GM23338 (cell line): ENCODE data around the gene MIEN1. TPM values are rescaled to one million over a fixed set of nuclear protein-coding genes. Genes with fewer than 3 reads are reported as not detected.

ENCODE experiments used
- ATAC-seq: fragments of 200-7000 bp; cut with Tn5 transposase; 3 replicates; pipeline ENCODE4 v1.9.1; 2020
- DNase-seq: peaks from one replicate; pipeline ENCODE4 v3.0.0-alpha.2; 2015; ENCODE audit warnings: low spot score
- H2AFZ ChIP-seq: fragments of 200-600 bp; sonication (generic); 2 replicates; pipeline ENCODE4 v1.8.0; 2016; ENCODE audit warnings: antibody characterized with exemption, mild to moderate bottlenecking, moderate library complexity
- H3F3A ChIP-seq: fragments of 200-600 bp; sonication (generic); replicated peaks from 2 replicates; pipeline ENCODE4 v1.8.0; 2017; ENCODE audit warnings: antibody characterized with exemption, mixed run types, low read depth
- H3K27ac ChIP-seq: fragments of 200-600 bp; sonication (generic); 2 replicates; pipeline ENCODE4 v1.6.1; 2016; ENCODE audit warnings: low read depth
- H3K27me3 ChIP-seq: fragments of 200-600 bp; sonication (generic); 2 replicates; pipeline ENCODE4 v1.8.0; 2016; ENCODE audit warnings: mild to moderate bottlenecking, mixed run types, moderate library complexity; ENCODE audit not compliant: insufficient read depth
- H3K36me3 ChIP-seq: fragments of 200-600 bp; sonication (generic); 2 replicates; pipeline ENCODE4 v1.8.0; 2016; ENCODE audit warnings: mild to moderate bottlenecking; ENCODE audit not compliant: insufficient read depth
- H3K4me1 ChIP-seq: fragments of 200-600 bp; sonication (generic); 2 replicates; pipeline ENCODE4 v1.8.0; 2016; ENCODE audit warnings: mild to moderate bottlenecking, moderate library complexity; ENCODE audit not compliant: insufficient read depth
- H3K4me2 ChIP-seq: fragments of 200-600 bp; sonication (generic); 2 replicates; pipeline ENCODE4 v1.7.1; 2017; ENCODE audit warnings: mixed run types
- H3K4me3 ChIP-seq: fragments of 200-600 bp; sonication (generic); 2 replicates; pipeline ENCODE4 v1.6.1; 2016; ENCODE audit warnings: mixed run types
- H3K79me2 ChIP-seq: fragments of 200-600 bp; sonication (generic); replicated peaks from 2 replicates; pipeline ENCODE4 v1.8.0; 2017; ENCODE audit warnings: mild to moderate bottlenecking; ENCODE audit not compliant: insufficient read depth
- H3K9me2 ChIP-seq: fragments of 200-600 bp; sonication (generic); 2 replicates; pipeline ENCODE4 v1.8.0; 2017; ENCODE audit not compliant: insufficient read depth
- H4K20me1 ChIP-seq: fragments of 200-600 bp; sonication (generic); replicated peaks from 2 replicates; pipeline ENCODE4 v1.8.0; 2017; ENCODE audit warnings: mild to moderate bottlenecking; ENCODE audit not compliant: insufficient read depth
- H3K27ac Mint-ChIP-seq: 2 replicates; pipeline ENCODE4 v1.8.0; 2020; ENCODE audit warnings: inconsistent platforms, mild to moderate bottlenecking, moderate library complexity, mixed read lengths
- H3K27me3 Mint-ChIP-seq: 3 replicates; pipeline ENCODE4 v1.8.0; 2022; ENCODE audit warnings: low read depth, mild to moderate bottlenecking, moderate library complexity, mixed read lengths, inconsistent platforms; ENCODE audit not compliant: insufficient read depth, poor library complexity
- H3K36me3 Mint-ChIP-seq: 3 replicates; pipeline ENCODE4 v1.8.0; 2021; ENCODE audit warnings: low read depth, mild to moderate bottlenecking, inconsistent platforms, moderate library complexity, mixed read lengths
- H3K4me1 Mint-ChIP-seq: 3 replicates; pipeline ENCODE4 v1.8.0; 2020; ENCODE audit warnings: mild to moderate bottlenecking, inconsistent platforms, mixed read lengths
- H3K4me3 Mint-ChIP-seq: 3 replicates; pipeline ENCODE4 v1.8.0; 2021; ENCODE audit warnings: moderate library complexity, mild to moderate bottlenecking, inconsistent platforms, mixed read lengths
- H3K9me3 Mint-ChIP-seq: 3 replicates; pipeline ENCODE4 v1.8.0; 2020; ENCODE audit warnings: moderate library complexity, mild to moderate bottlenecking, inconsistent platforms, mixed read lengths
- CREB1 ChIP-seq: fragments of 250-450 bp; sonication (Bioruptor Pico); IDR thresholded peaks from 2 replicates; pipeline ENCODE4 v1.5.0; 2020; ENCODE audit warnings: low read depth, mild to moderate bottlenecking, moderate library complexity
- EZH2 ChIP-seq: fragments of 200-600 bp; sonication (generic); IDR thresholded peaks from one replicate; pipeline ENCODE4 v1.8.0; 2017; ENCODE audit warnings: antibody characterized with exemption, mild to moderate bottlenecking, low read depth; ENCODE audit not compliant: unreplicated experiment
- EZH2phosphoT487 ChIP-seq: fragments of 200-600 bp; sonication (generic); IDR thresholded peaks from one replicate; pipeline ENCODE4 v1.8.1; 2018; ENCODE audit warnings: antibody characterized with exemption; ENCODE audit not compliant: unreplicated experiment
- JUNB ChIP-seq: IDR thresholded peaks from one replicate; pipeline ENCODE4 v1.6.1; 2016; ENCODE audit warnings: antibody characterized with exemption; ENCODE audit not compliant: unreplicated experiment
- NANOG ChIP-seq: IDR thresholded peaks from 2 replicates; pipeline ENCODE4 v1.6.1; 2016; ENCODE audit warnings: antibody characterized with exemption, borderline replicate concordance
- POLR2AphosphoS5 ChIP-seq: IDR thresholded peaks from 2 replicates; pipeline ENCODE4 v1.6.1; 2016; ENCODE audit warnings: antibody characterized with exemption, low read depth
- REST ChIP-seq: IDR thresholded peaks from one replicate; pipeline ENCODE4 v1.6.1; 2018; ENCODE audit warnings: antibody characterized with exemption; ENCODE audit not compliant: unreplicated experiment
- STAT1 ChIP-seq: IDR thresholded peaks from one replicate; pipeline ENCODE4 v1.6.1; 2016; ENCODE audit warnings: antibody characterized with exemption; ENCODE audit not compliant: unreplicated experiment
- ZNF114 ChIP-seq: fragments of 250-450 bp; sonication (Bioruptor Pico); IDR thresholded peaks from 2 replicates; pipeline ENCODE4 v1.5.0; 2020; ENCODE audit warnings: mild to moderate bottlenecking, moderate library complexity
- ZNF331 ChIP-seq: fragments of 250-450 bp; sonication (Bioruptor Pico); IDR thresholded peaks from 2 replicates; pipeline ENCODE4 v1.5.0; 2020; ENCODE audit warnings: low read depth, mild to moderate bottlenecking, moderate library complexity
- polyA plus RNA-seq: library from polyadenylated mRNA; unstranded; fragments of >200 nt; fragmentation: Nextera tagmentation; extraction: Ambion mirVana; gene quantifications from 2 replicates; pipeline ENCODE4 v1.2.1, GENCODE V29; 2016
- total RNA-seq: library from RNA; depleted of rRNA; stranded (reverse); fragments of >200 nt; shearing (Covaris generic); gene quantifications from 2 replicates; pipeline ENCODE4 v1.2.3, GENCODE V29; 2014
- TF ChIP-seq, protein P1 (sequence below): fragments of 250-450 bp; sonication (Bioruptor Pico); IDR thresholded peaks from 2 replicates; pipeline ENCODE4 v1.5.0; 2020; ENCODE audit warnings: mild to moderate bottlenecking, moderate library complexity
- TF ChIP-seq, protein P2 (sequence below), 2 experiments: fragments of 200-600 bp in 1 of 2; sonication (generic) in 1 of 2; conservative IDR thresholded peaks; 2 replicates each; pipeline versions ENCODE4 v1.5.1 to v1.6.1; 2016 to 2017; ENCODE audit warnings: antibody characterized with exemption in 2 of 2, low read depth in 2 of 2, mild to moderate bottlenecking in 2 of 2, moderate library complexity in 1 of 2
- TF ChIP-seq, protein P3 (sequence below): IDR thresholded peaks from 2 replicates; pipeline ENCODE4 v1.6.1; 2016; ENCODE audit warnings: antibody characterized with exemption

The MIEN1 gene
- total and polyA plus RNA-seq, 2 experiments from 2014 or later, result 37.1 to 91.8 TPM

- Histone ChIP-seq H3K9me2 (no peaks in the 10 kb centered on the region), H4K20me1 (no peaks in the 10 kb centered on the region), H3K4me1 (peaks cover 14% of the 10 kb centered on the region; the same call in 1 of the 2 replicates), H3K27ac (no peak overlapping the region), H3K4me2 (no peak overlapping the region), H3F3A (peaks cover 12% of the 10 kb centered on the region), H3K36me3 (no peaks in the 10 kb centered on the region), H3K4me3 (no peak overlapping the region), H3K79me2 (no peaks in the 10 kb centered on the region), H2AFZ (peak overlapping the region; percentile 38; the same call in 1 of the 2 replicates), H3K27me3 (peaks cover 18% of the 10 kb centered on the region)
- no peak overlapping the region for H3K27ac Mint-ChIP-seq
- H3K27me3 Mint-ChIP-seq, result peaks cover 38% of the 10 kb centered on the region
- DNase-seq (no peak), ATAC-seq (no peak)
- TF ChIP-seq JUNB (no peak), REST (no peak), CREB1 (CRISPR knock-in tag) (no peak), POLR2AphosphoS5 (no peak), EZH2 (no peak), ZNF114 (CRISPR knock-in tag) (no peak), ZNF331 (no peak), EZH2phosphoT487 (no peak), NANOG (no peak), STAT1 (no peak)
- TF ChIP-seq, protein P1, sequence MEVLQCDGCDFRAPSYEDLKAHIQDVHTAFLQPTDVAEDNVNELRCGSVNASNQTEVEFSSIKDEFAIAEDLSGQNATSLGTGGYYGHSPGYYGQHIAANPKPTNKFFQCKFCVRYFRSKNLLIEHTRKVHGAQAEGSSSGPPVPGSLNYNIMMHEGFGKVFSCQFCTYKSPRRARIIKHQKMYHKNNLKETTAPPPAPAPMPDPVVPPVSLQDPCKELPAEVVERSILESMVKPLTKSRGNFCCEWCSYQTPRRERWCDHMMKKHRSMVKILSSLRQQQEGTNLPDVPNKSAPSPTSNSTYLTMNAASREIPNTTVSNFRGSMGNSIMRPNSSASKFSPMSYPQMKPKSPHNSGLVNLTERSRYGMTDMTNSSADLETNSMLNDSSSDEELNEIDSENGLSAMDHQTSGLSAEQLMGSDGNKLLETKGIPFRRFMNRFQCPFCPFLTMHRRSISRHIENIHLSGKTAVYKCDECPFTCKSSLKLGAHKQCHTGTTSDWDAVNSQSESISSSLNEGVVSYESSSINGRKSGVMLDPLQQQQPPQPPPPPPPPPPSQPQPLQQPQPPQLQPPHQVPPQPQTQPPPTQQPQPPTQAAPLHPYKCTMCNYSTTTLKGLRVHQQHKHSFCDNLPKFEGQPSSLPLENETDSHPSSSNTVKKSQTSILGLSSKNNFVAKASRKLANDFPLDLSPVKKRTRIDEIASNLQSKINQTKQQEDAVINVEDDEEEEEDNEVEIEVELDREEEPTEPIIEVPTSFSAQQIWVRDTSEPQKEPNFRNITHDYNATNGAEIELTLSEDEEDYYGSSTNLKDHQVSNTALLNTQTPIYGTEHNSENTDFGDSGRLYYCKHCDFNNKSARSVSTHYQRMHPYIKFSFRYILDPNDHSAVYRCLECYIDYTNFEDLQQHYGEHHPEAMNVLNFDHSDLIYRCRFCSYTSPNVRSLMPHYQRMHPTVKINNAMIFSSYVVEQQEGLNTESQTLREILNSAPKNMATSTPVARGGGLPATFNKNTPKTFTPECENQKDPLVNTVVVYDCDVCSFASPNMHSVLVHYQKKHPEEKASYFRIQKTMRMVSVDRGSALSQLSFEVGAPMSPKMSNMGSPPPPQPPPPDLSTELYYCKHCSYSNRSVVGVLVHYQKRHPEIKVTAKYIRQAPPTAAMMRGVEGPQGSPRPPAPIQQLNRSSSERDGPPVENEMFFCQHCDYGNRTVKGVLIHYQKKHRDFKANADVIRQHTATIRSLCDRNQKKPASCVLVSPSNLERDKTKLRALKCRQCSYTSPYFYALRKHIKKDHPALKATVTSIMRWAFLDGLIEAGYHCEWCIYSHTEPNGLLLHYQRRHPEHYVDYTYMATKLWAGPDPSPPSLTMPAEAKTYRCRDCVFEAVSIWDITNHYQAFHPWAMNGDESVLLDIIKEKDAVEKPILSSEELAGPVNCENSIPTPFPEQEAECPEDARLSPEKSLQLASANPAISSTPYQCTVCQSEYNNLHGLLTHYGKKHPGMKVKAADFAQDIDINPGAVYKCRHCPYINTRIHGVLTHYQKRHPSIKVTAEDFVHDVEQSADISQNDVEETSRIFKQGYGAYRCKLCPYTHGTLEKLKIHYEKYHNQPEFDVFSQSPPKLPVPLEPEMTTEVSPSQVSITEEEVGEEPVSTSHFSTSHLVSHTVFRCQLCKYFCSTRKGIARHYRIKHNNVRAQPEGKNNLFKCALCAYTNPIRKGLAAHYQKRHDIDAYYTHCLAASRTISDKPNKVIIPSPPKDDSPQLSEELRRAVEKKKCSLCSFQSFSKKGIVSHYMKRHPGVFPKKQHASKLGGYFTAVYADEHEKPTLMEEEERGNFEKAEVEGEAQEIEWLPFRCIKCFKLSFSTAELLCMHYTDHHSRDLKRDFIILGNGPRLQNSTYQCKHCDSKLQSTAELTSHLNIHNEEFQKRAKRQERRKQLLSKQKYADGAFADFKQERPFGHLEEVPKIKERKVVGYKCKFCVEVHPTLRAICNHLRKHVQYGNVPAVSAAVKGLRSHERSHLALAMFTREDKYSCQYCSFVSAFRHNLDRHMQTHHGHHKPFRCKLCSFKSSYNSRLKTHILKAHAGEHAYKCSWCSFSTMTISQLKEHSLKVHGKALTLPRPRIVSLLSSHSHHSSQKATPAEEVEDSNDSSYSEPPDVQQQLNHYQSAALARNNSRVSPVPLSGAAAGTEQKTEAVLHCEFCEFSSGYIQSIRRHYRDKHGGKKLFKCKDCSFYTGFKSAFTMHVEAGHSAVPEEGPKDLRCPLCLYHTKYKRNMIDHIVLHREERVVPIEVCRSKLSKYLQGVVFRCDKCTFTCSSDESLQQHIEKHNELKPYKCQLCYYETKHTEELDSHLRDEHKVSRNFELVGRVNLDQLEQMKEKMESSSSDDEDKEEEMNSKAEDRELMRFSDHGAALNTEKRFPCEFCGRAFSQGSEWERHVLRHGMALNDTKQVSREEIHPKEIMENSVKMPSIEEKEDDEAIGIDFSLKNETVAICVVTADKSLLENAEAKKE, result no peak
- TF ChIP-seq, protein P2, sequence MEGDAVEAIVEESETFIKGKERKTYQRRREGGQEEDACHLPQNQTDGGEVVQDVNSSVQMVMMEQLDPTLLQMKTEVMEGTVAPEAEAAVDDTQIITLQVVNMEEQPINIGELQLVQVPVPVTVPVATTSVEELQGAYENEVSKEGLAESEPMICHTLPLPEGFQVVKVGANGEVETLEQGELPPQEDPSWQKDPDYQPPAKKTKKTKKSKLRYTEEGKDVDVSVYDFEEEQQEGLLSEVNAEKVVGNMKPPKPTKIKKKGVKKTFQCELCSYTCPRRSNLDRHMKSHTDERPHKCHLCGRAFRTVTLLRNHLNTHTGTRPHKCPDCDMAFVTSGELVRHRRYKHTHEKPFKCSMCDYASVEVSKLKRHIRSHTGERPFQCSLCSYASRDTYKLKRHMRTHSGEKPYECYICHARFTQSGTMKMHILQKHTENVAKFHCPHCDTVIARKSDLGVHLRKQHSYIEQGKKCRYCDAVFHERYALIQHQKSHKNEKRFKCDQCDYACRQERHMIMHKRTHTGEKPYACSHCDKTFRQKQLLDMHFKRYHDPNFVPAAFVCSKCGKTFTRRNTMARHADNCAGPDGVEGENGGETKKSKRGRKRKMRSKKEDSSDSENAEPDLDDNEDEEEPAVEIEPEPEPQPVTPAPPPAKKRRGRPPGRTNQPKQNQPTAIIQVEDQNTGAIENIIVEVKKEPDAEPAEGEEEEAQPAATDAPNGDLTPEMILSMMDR (conservative IDR thresholded peaks at IDR 0.05; ENCODE audit: low read depth in 2 of 2), result no peak
- TF ChIP-seq, protein P3, sequence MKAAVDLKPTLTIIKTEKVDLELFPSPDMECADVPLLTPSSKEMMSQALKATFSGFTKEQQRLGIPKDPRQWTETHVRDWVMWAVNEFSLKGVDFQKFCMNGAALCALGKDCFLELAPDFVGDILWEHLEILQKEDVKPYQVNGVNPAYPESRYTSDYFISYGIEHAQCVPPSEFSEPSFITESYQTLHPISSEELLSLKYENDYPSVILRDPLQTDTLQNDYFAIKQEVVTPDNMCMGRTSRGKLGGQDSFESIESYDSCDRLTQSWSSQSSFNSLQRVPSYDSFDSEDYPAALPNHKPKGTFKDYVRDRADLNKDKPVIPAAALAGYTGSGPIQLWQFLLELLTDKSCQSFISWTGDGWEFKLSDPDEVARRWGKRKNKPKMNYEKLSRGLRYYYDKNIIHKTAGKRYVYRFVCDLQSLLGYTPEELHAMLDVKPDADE, result no peak
- no peaks in the 10 kb centered on the region; the same call in 2 of the 3 replicates for H3K9me3 Mint-ChIP-seq
- no peak overlapping the region; the same call in 2 of the 3 replicates for H3K4me3 Mint-ChIP-seq
- H3K36me3 Mint-ChIP-seq, result no peaks in the 10 kb centered on the region
- H3K4me1 Mint-ChIP-seq, result peaks cover 34% of the 10 kb centered on the region
These were observed 26.9 kb upstream of the MIEN1 start for GRCh38 chr17:39757176-39757662.
